SU-DHL-6 (cell line): ENCODE measurements around the gene ZDHHC8.
A peak's percentile ranks its signal among the peaks of the same experiment; 100 is the strongest.

Experiments
- H2AFZ ChIP-seq: fragments of 200-600 bp; sonication (generic); 2 replicates; pipeline ENCODE4 v1.6.1; 2014; ENCODE audit warnings: low read depth, mild to moderate bottlenecking, moderate library complexity, mixed read lengths, antibody characterized with exemption, low read length; ENCODE audit not compliant: severe bottlenecking
- H3F3A ChIP-seq: fragments of 200-600 bp; shearing (Covaris generic); 2 replicates; pipeline ENCODE4 v1.6.0; 2016; ENCODE audit warnings: antibody characterized with exemption, mild to moderate bottlenecking; ENCODE audit not compliant: insufficient read depth
- H3K27ac ChIP-seq: fragments of 200-600 bp; sonication (generic); 2 replicates; pipeline ENCODE4 v1.5.1; 2016; ENCODE audit warnings: low read depth, mild to moderate bottlenecking, low read length, moderate library complexity, mixed read lengths
- H3K27me3 ChIP-seq: fragments of 200-600 bp; sonication (generic), shearing (Covaris generic); 2 replicates; pipeline ENCODE4 v1.6.0; 2014; ENCODE audit warnings: mild to moderate bottlenecking, low read length
- H3K36me3 ChIP-seq: fragments of 200-600 bp; sonication (generic); 2 replicates; pipeline ENCODE4 v1.6.1; 2014; ENCODE audit warnings: mild to moderate bottlenecking, low read length, mixed read lengths
- H3K4me2 ChIP-seq: fragments of 300-600, 200-600 bp; shearing (Covaris generic), sonication (generic); 2 replicates; pipeline ENCODE4 v1.6.0; 2014; ENCODE audit warnings: low read length, low read depth, mild to moderate bottlenecking; ENCODE audit not compliant: poor library complexity, severe bottlenecking
- H3K4me3 ChIP-seq: fragments of 200-600 bp; sonication (generic); 2 replicates; pipeline ENCODE4 v1.5.1; 2014; ENCODE audit warnings: antibody characterized with exemption, low read length, mild to moderate bottlenecking, mixed read lengths; ENCODE audit not compliant: insufficient read depth, poor library complexity, severe bottlenecking
- H3K79me2 ChIP-seq: fragments of 200-600 bp; sonication (generic); 2 replicates; pipeline ENCODE4 v1.6.1; 2014; ENCODE audit warnings: mild to moderate bottlenecking, low read length, moderate library complexity; ENCODE audit not compliant: insufficient read depth
- H3K9ac ChIP-seq: fragments of 200-600 bp; sonication (generic); 2 replicates; pipeline ENCODE4 v1.7.0; 2014; ENCODE audit warnings: mild to moderate bottlenecking, low read length
- H3K9me2 ChIP-seq: fragments of 200-600 bp; sonication (generic); replicated peaks from 2 replicates; pipeline ENCODE4 v1.6.1; 2014; ENCODE audit warnings: low read length; ENCODE audit not compliant: insufficient read depth
- H3K9me3 ChIP-seq: fragments of 200-600 bp; sonication (generic); 2 replicates; pipeline ENCODE4 v1.6.1; 2014; ENCODE audit warnings: low read length, mixed read lengths; ENCODE audit not compliant: insufficient read depth
- H4K20me1 ChIP-seq: fragments of 200-600 bp; sonication (generic); 2 replicates; pipeline ENCODE4 v1.6.1; 2014; ENCODE audit warnings: low read depth, mild to moderate bottlenecking, antibody characterized with exemption, low read length, moderate library complexity, mixed read lengths
- CTCF ChIP-seq: fragments of 200-600 bp; sonication (generic); IDR thresholded peaks from one replicate; pipeline ENCODE4 v1.5.1; 2017; ENCODE audit warnings: antibody characterized with exemption, mild to moderate bottlenecking, low read length, moderate library complexity; ENCODE audit not compliant: insufficient read depth, poor library complexity, severe bottlenecking
- EZH2phosphoT487 ChIP-seq: fragments of 200-600 bp; sonication (generic), shearing (Covaris generic); conservative IDR thresholded peaks from 2 replicates; pipeline ENCODE4 v1.6.1; 2018; ENCODE audit warnings: mild to moderate bottlenecking, antibody characterized with exemption, low read length, moderate library complexity, mixed read lengths

ZDHHC8 gene

GRCh38 chr22:20114506-20115475 lies 16.8 kb upstream of the ZDHHC8 start:
- peaks cover 33% of the 10 kb centered on the region for H3K79me2 ChIP-seq
- H3K27ac ChIP-seq: no peak overlapping the region
- H4K20me1 ChIP-seq: no peaks in the 10 kb centered on the region
- H3K9me3 ChIP-seq: no peaks in the 10 kb centered on the region
- H3K4me3 ChIP-seq: no peak overlapping the region
- peaks cover 1% of the 10 kb centered on the region; the same call in 1 of the 2 replicates for H3K36me3 ChIP-seq
- H3K9ac ChIP-seq: no peak overlapping the region
- H2AFZ ChIP-seq: no peak overlapping the region
- H3K9me2 ChIP-seq: no peaks in the 10 kb centered on the region
- H3F3A ChIP-seq: peaks cover 15% of the 10 kb centered on the region
- TF ChIP-seq EZH2phosphoT487: no peak
- TF ChIP-seq CTCF: no peak
- no peaks in the 10 kb centered on the region for H3K27me3 ChIP-seq
- H3K4me2 ChIP-seq: no peak overlapping the region

GRCh38 chr22:20115691-20116375 lies 15.8 kb upstream of the ZDHHC8 start, which contains the start of gene RANBP1:
TSS of gene RANBP1 (plus strand) at chr22:20116104. CDS start at chr22:20116185, 81 bp downstream.
- Histone ChIP-seq H3K9me3 (no peaks in the 10 kb centered on the region), H4K20me1 (no peaks in the 10 kb centered on the region), H3K9me2 (no peaks in the 10 kb centered on the region), H3K27me3 (no peaks in the 10 kb centered on the region), H3K9ac (peak within 1 kb of the TSS; percentile 99), H3K36me3 (peaks cover 4% of the 10 kb centered on the region; the same call in 1 of the 2 replicates), H2AFZ (peak within 1 kb of the TSS; percentile 26), H3K79me2 (peaks cover 44% of the 10 kb centered on the region), H3K4me3 (peak within 1 kb of the TSS; percentile 89), H3F3A (peaks cover 8% of the 10 kb centered on the region), H3K4me2 (peak within 1 kb of the TSS; percentile 70), H3K27ac (peak within 1 kb of the TSS; percentile 51)
- no peak for TF ChIP-seq EZH2phosphoT487
- no peak for TF ChIP-seq CTCF

GRCh38 chr22:20116376-20116950 lies 15.1 kb upstream of the ZDHHC8 start:
- Histone ChIP-seq H3K9ac (peak overlapping the region; percentile 99), H3K9me3 (no peaks in the 10 kb centered on the region), H3F3A (0 out of 2 replicates have a peak, but pooled peaks cover 3% of the 10 kb centered on the region), H3K36me3 (peaks cover 4% of the 10 kb centered on the region; the same call in 1 of the 2 replicates), H3K4me3 (peak overlapping the region; percentile 89), H3K9me2 (no peaks in the 10 kb centered on the region), H3K27me3 (no peaks in the 10 kb centered on the region), H2AFZ (peak overlapping the region; percentile 26), H3K27ac (peak overlapping the region; percentile 51), H3K79me2 (peaks cover 48% of the 10 kb centered on the region), H3K4me2 (peak overlapping the region; percentile 70), H4K20me1 (no peaks in the 10 kb centered on the region)
- TF ChIP-seq CTCF: no peak
- TF ChIP-seq EZH2phosphoT487: no peak
